ENCODE measurements around the gene KIF5C.

KIF5C gene

DNA sequence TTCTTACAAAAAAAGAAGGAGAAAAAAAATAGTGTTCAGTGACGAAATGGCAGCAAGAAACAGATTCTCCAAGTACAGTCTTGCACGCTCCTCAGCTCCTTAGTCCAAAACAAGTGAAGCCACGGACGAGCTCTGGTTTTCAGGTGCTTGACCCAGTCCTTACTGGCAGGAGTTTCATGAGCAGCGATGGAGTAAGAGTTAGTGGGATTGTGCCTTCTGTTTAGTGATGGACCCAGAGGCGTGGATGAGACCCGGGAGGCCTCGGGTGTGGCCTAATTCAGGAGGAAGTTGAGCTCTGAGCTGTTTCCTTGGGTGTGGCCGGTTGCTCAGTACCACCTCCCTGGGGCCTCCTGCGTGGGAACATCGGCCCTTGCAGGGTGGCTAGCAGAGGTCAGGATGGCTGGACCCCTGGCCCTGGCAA, 52.0 kb downstream of the KIF5C start:
- DNase-seq: no peak

DNA sequence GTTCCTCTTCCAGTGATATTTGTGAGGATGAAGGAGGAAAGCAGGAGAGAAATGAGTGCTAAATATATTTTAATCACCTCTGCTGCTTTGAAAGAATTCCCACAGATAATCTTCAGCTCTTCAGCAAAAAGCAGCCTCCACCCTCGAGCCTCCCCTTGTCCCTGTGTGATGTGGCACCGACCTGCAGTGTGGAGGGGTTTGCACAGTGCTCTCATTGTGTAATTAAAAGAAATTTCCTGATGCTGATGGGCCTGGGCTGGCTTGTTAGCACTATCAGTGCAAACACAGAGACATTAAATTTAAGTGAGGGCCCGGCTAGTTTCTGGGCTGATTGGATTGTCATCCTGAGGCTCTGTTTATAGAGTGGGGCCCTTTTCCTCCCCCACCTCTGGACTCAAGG, 53.4 kb downstream of the KIF5C start:
- DNase-seq: no peak

DNA sequence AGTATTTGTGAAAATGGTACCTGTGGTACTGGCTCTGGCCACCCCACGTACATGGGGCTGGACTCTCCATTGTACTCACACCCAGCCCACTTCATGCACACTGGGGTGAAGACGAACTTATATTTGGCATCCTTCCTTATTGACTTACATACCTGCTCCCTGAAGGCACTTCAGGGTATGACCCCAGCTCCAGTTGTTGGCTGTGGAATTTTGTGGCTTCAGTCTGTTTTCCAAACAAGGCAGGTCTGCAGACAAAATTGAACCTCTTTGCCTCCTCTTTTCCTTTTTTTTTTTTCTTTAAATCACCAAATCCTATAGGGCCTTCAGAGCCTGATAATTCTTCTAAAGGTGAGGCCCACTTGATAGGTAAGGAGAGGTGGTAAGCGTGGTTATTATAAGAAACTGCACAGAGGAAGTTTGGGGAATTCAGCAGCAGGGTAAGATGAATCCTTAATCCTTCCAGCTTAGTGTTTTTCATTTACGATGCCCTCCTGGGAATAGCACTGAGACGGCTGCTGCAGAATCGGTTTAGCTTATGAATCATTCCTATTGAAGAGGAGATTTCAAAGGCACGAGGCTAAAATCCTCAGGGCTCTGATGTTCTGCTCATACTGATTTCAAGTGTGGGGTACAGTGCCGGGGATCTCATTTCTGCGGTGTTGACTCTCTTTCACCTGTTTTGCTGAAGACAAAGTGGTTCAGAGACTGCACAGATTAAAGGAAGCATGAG, 55.2 kb downstream of the KIF5C start:
- DNase-seq: no peak

- DNase-seq: no peak
Measured at GRCh38 chr2:148932536-148932935, 57.5 kb downstream of the KIF5C start.

DNA sequence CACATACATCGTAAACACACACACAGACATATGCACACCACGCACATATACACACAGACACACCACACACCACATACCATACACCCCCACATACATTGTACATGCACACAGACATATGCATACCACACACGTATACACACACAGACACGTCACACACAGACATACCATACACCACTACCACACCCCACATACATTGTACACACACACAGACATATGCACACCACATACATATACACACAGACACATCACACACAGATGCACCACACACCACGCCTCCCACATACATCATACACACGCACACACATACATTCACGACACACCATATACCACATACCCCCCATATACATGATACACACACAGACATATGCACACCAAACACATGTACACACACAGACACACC, 58.4 kb downstream of the KIF5C start:
- DNase-seq: no peak

GRCh38 chr2:148935791-148936190, 60.8 kb downstream of the KIF5C start:
- no peak for DNase-seq

- DNase-seq: no peak
Measured at GRCh38 chr2:148936857-148937450, 61.9 kb downstream of the KIF5C start.

DNA sequence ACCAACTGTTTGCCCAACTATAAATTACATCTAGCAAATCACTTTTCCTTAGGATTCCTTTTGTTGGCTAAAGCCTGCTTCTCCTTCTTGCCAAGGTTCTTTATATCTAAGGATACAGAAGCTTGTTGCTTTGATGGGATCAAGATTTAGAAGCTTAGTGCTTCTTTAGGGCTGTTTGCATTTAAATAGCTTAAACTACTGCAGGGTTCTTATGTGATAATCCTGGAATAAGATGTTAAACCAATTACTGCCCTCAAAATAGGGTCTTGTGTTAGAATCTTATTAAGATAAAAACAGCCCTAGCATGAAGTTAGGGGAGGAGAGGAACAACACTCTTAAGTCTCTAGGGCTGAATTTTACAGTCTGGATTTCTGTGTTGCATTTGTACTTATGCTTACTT, 64.2 kb downstream of the KIF5C start:
- no peak for DNase-seq

DNA sequence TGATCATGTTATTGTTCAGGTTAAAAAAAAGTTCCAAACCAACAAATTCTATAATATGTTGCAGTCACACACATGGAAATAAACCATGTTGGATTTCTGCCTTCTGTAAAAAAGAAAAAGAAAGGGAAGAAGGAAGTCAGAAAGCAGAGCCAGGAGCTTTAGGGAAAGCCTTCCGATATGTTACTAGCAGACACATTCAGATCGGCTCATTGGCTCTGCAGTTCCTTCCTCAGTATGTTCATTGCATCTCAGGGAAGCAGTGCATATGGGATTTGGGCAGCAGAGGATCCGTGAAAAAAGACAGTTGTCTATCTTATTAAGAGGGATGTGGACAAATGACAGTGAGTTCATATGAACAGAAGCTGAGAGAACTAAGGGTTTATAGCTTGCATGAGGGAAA, 68.1 kb downstream of the KIF5C start:
- DNase-seq: no peak

GRCh38 chr2:148944536-148944935, 69.5 kb downstream of the KIF5C start:
- DNase-seq: no peak

GRCh38 chr2:148947299-148947698, 72.3 kb downstream of the KIF5C start:
- DNase-seq: no peak

DNA sequence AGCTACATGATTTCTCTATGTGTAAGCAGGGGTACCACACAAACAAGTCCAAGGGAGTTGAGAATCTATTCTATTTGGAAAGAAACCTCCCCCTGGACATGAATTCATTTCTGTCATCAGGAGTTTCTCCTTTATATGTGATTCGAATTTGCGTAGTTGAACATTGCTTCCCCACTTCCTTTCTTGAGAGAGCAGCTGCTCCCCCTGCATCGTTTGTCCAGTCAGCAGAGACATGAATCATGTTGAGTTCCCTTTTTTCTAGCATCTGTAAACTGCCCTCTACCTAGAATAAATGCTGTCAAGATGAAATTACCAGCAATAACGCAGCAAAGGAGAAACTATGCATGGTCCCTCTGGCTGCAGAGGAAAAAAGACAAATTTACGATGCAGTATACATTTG, 73.8 kb downstream of the KIF5C start:
- no peak for DNase-seq

GRCh38 chr2:148949348-148949747, 74.3 kb downstream of the KIF5C start:
- DNase-seq: no peak

DNA sequence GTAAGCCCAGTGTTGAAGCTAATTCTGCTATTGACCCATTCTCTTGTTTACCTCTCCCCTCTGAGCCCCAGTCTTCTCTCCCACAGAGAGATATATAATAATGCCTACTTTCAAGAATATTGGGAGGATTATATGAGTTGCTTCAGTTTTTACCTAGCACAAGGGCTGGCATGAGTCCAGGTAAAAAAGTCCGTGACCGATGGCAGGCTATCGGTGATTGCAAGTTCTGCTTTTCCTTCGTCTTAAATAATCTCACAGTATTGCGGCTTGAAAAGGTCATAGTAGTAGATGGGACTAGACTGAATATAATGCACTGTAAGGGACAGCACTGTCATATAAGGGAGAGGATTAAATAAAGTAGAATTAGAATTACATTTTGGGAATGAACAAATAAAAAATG, 77.6 kb downstream of the KIF5C start:
- DNase-seq: no peak

GRCh38 chr2:148953426-148953825, 78.4 kb downstream of the KIF5C start:
- no peak for DNase-seq

DNA sequence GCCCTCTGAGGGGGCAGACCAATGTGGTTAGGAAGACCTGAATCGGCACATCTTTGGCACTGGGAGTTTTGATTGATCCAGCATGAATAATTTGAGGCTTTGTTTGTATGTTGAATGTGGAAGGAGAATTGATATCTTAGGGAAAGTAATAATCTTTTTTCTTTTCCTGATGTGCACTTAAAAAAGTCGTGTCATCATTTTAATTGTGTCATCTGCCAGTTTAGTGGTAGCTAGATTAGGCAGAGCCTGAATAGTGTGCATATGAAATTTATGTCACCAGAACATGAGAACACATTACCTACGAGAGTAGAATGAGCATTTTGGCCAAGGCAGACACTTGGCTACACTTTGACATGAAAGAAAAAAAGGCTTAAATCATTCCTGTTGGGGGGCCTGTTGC, 79.5 kb downstream of the KIF5C start:
- DNase-seq: no peak

- no peak for DNase-seq
Measured at GRCh38 chr2:148955798-148956197, 80.8 kb downstream of the KIF5C start.

- no peak for DNase-seq
Measured at GRCh38 chr2:148957023-148957422, 82.0 kb downstream of the KIF5C start.

DNA sequence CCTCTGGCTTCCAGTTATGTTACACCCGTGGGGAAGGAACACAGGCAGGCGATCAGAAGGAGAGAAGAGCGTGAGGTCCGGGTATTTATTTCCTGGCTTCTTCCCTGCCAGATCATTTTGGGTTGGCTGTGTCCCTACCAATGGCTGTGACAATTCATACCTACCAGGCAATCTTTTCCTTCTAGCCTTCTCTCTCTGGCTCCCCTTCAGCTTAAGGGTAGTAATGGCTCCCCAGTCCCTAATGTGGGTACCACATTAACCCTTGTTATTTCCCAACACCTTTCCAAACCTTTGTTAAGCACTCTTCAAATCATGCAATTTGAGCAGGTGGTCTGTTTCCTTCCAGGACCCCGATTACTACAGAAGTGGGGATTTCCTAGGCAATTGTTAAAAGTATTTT, 84.7 kb downstream of the KIF5C start:
- no peak for DNase-seq

DNA sequence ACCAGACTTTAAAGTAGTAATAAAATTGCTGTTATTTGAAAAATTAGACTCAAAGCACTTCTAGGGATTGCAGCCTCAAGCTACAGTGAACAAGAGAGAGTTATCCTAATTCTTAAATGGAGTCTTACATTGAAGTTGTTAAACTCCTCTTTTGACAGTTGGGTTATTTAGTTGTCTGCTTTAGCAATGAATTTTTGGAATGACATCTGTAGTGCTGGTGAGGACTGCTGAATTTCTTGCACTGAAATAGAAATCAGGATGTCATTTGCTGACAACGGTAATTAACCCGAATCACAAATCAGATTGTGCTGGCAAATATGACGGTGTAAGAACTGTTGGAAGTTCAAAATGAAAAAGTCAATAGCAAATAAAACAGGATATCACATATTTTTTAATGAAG, 85.5 kb downstream of the KIF5C start:
- DNase-seq: no peak

GRCh38 chr2:148963461-148963860, 88.4 kb downstream of the KIF5C start:
- DNase-seq: no peak

DNA sequence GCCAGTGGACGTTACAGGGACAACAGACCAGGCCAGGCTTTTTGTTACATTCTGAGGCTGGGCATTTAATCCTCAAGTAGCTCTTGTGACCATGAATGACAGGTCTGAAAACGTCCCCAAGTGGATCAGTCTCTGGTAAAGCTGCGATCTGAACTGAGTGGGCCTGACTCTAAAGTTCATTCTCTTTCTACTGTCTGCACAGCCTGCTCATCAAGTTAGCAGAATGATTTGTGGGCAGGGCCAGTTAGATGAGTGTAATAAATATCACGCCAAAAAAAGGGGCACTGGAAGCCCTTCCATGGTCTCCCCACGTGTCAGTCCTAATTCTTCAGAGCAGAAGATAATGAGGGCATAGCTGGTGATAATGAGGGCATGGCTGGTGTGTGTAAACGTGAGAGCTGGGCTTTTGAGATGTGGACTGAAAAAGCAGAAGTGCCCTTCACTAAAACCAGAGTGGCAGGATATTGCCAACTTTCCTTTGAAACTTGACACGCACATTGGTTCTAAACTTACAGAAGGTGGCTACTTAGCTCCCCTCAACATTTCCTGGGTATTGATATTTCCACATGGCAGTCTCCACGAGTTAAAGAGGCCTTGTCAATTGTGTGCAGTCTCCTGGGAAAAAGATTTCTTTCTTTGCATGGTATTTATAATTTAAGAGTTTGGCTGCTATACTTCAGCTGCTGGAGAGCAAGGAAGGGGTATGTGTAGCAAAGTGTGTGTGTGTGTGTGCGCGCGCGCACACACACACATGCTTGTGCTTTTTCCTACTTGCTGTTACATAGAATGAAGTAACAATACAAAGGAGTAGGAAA, 90.8 kb downstream of the KIF5C start:
- DNase-seq: peak; percentile 84

DNA sequence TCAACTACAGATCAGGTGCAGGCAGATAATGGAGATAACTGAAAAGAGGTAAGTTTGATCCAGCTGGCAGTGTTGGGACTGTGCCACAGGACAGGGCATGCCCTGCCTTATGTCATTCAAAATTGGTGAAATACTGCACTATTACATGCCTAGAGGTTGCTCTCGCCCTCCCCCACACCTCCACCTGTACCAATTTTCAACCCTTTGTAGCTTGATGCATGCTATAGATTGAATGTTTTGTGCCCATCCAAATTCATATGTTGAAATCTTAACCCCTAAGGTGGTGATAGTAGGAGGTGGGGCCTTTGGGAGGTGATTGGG, 91.4 kb downstream of the KIF5C start:
- DNase-seq: no peak

DNA sequence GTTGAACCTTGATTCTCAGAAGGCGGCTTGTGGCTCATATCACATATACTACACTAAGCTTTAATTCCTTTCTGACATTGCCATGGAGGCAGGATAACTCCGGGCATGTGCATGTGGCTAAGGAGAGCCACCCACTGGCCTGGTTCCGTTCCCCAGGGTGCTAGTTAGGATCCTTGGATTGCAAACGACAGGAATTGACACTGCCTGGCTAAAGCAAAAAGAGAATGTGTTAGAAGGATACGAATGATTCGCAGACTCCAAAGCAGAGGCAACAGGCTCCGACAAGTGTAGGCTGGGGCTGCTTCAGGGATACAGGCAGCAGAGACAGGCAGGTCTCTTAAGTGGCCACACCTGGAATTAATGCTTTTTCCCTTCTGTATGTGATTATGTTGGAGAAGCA, 92.0 kb downstream of the KIF5C start:
- no peak for DNase-seq

Measured in NCI-H510A treated with DMSO at 0.1 percent for 48 hours (cell line).